ENCODE results near the gene ELP1. TPM values are rescaled to one million over a fixed set of nuclear protein-coding genes. Genes with fewer than 3 reads are reported as not detected.

ELP1 gene
- total and polyA plus RNA-seq, 2 experiments from 2014 or later = 25.0 to 31.7 TPM

GRCh38 chr9:108861997-108862396 lies 71.9 kb downstream of the ELP1 start, which contains the start of gene ACTL7A:
Gene ACTL7A (plus strand): TSS chr9:108862266. CDS start chr9:108862323, 57 bp downstream.
- Histone ChIP-seq H3K4me3 (no peak within 1 kb of the TSS), H3K27me3 (no peaks in the 10 kb centered on the region), H3K27ac (no peak within 1 kb of the TSS), H3K36me3 (no peaks in the 10 kb centered on the region), H3K4me1 (ENCODE audit: low read depth) (no peaks in the 10 kb centered on the region), H3K9me3 (ENCODE audit: low read depth) (no peaks in the 10 kb centered on the region)
- DNase-seq (ENCODE audit: low read depth in 1 of 2, low spot score in 1 of 2) = no peak
- no peak for TF ChIP-seq CTCF (IDR thresholded peaks at IDR 0.05; ENCODE audit: low read depth, low read length)

GRCh38 chr9:108861464-108861863 lies 72.5 kb downstream of the ELP1 start:
- H3K27me3 ChIP-seq = no peaks in the 10 kb centered on the region
- DNase-seq (ENCODE audit: low read depth in 1 of 2, low spot score in 1 of 2) = no peak
- TF ChIP-seq CTCF (IDR thresholded peaks at IDR 0.05; ENCODE audit: low read depth, low read length) = no peak
- no peak overlapping the region for H3K27ac ChIP-seq
- no peaks in the 10 kb centered on the region for H3K4me1 ChIP-seq (ENCODE audit: low read depth)
- H3K36me3 ChIP-seq = no peaks in the 10 kb centered on the region
- no peaks in the 10 kb centered on the region for H3K9me3 ChIP-seq (ENCODE audit: low read depth)
- no peak overlapping the region for H3K4me3 ChIP-seq

GRCh38 chr9:108860764-108861163 lies 73.2 kb downstream of the ELP1 start:
- no peak for TF ChIP-seq CTCF (IDR thresholded peaks at IDR 0.05; ENCODE audit: low read depth, low read length)
- Histone ChIP-seq H3K4me3 (no peak overlapping the region), H3K9me3 (ENCODE audit: low read depth) (no peaks in the 10 kb centered on the region), H3K4me1 (ENCODE audit: low read depth) (no peaks in the 10 kb centered on the region), H3K27ac (no peak overlapping the region), H3K27me3 (no peaks in the 10 kb centered on the region), H3K36me3 (no peaks in the 10 kb centered on the region)
- DNase-seq (ENCODE audit: low read depth in 1 of 2, low spot score in 1 of 2) = no peak

- no peak for TF ChIP-seq CTCF (IDR thresholded peaks at IDR 0.05; ENCODE audit: low read depth, low read length)
- Histone ChIP-seq H3K27ac (no peak overlapping the region), H3K27me3 (no peaks in the 10 kb centered on the region), H3K4me3 (no peak overlapping the region), H3K9me3 (ENCODE audit: low read depth) (no peaks in the 10 kb centered on the region), H3K4me1 (ENCODE audit: low read depth) (no peaks in the 10 kb centered on the region), H3K36me3 (no peaks in the 10 kb centered on the region)
- DNase-seq (ENCODE audit: low read depth in 1 of 2, low spot score in 1 of 2) = peak in 1 of 2 donors; percentile 18
These were observed 73.6 kb downstream of the ELP1 start for GRCh38 chr9:108860354-108860753.

- Histone ChIP-seq H3K4me1 (ENCODE audit: low read depth) (no peaks in the 10 kb centered on the region), H3K36me3 (no peaks in the 10 kb centered on the region), H3K27ac (no peak overlapping the region), H3K27me3 (no peaks in the 10 kb centered on the region), H3K4me3 (no peak overlapping the region), H3K9me3 (ENCODE audit: low read depth) (no peaks in the 10 kb centered on the region)
- no peak for TF ChIP-seq CTCF (IDR thresholded peaks at IDR 0.05; ENCODE audit: low read depth, low read length)
- DNase-seq (ENCODE audit: low read depth in 1 of 2, low spot score in 1 of 2) = no peak
These were observed 74.3 kb downstream of the ELP1 start for GRCh38 chr9:108859459-108860114.
